Hepatocyte (in vitro differentiated cells): ENCODE results near the gene WNT2. TPM values are rescaled to one million over a fixed set of nuclear protein-coding genes. Genes with fewer than 3 reads are reported as not detected.

Experiments
- DNase-seq: peaks from one replicate; pipeline ENCODE4 v3.0.0-alpha.2; 2016; ENCODE audit warnings: low spot score
- H2AFZ ChIP-seq: fragments of 200-600 bp; sonication (generic); 2 replicates; pipeline ENCODE4 v1.6.0; 2016; ENCODE audit warnings: antibody characterized with exemption, mild to moderate bottlenecking
- H3K27ac ChIP-seq: fragments of 200-600 bp; sonication (generic); 2 replicates; pipeline ENCODE4 v1.5.1; 2016; ENCODE audit warnings: mild to moderate bottlenecking
- H3K27me3 ChIP-seq: fragments of 200-600 bp; sonication (generic); 2 replicates; pipeline ENCODE4 v1.6.1; 2016
- H3K36me3 ChIP-seq: fragments of 200-600 bp; sonication (generic); replicated peaks from 2 replicates; pipeline ENCODE4 v1.5.1; 2016; ENCODE audit warnings: low read depth; ENCODE audit not compliant: insufficient read depth
- H3K4me1 ChIP-seq: fragments of 200-600 bp; sonication (generic); 2 replicates; pipeline ENCODE4 v1.5.1; 2016; ENCODE audit warnings: mild to moderate bottlenecking, moderate library complexity; ENCODE audit not compliant: insufficient read depth
- H3K4me2 ChIP-seq: fragments of 200-600 bp; sonication (generic); 2 replicates; pipeline ENCODE4 v1.6.0; 2016
- H3K4me3 ChIP-seq: fragments of 200-600 bp; sonication (generic); 2 replicates; pipeline ENCODE4 v1.5.1; 2016; ENCODE audit warnings: mild to moderate bottlenecking
- H3K79me2 ChIP-seq: fragments of 200-600 bp; sonication (generic); 2 replicates; pipeline ENCODE4 v1.6.0; 2017; ENCODE audit warnings: mild to moderate bottlenecking
- H3K9me2 ChIP-seq: fragments of 200-600 bp; sonication (generic); replicated peaks from 2 replicates; pipeline ENCODE4 v1.6.0; 2017; ENCODE audit warnings: mild to moderate bottlenecking; ENCODE audit not compliant: insufficient read depth
- H3K9me3 ChIP-seq: fragments of 200-600 bp; sonication (generic); 2 replicates; pipeline ENCODE4 v1.5.1; 2016; ENCODE audit warnings: low read depth, mild to moderate bottlenecking
- H4K20me1 ChIP-seq: fragments of 200-600 bp; sonication (generic); 2 replicates; pipeline ENCODE4 v1.6.0; 2016; ENCODE audit warnings: mild to moderate bottlenecking; ENCODE audit not compliant: insufficient read depth, poor library complexity, severe bottlenecking
- CTCF ChIP-seq: fragments of 200-600 bp; sonication (generic); IDR thresholded peaks from 2 replicates; pipeline ENCODE4 v1.5.1; 2016; ENCODE audit warnings: antibody characterized with exemption, mild to moderate bottlenecking; ENCODE audit not compliant: poor library complexity
- EZH2 ChIP-seq: fragments of 200-600 bp; sonication (generic); IDR thresholded peaks from 2 replicates; pipeline ENCODE4 v1.6.1; 2016; ENCODE audit warnings: antibody characterized with exemption, mild to moderate bottlenecking, borderline replicate concordance
- EZH2phosphoT487 ChIP-seq: fragments of 200-600 bp; sonication (generic); IDR thresholded peaks from one replicate; pipeline ENCODE4 v1.6.1; 2018; ENCODE audit warnings: antibody characterized with exemption, mild to moderate bottlenecking, low read depth, moderate library complexity; ENCODE audit not compliant: unreplicated experiment, severe bottlenecking
- whole genome bisulfite sequencing: methylation state at CpG from one replicate; pipeline ENCODE4 v1.1.6; 2016; ENCODE audit warnings: low lambda C conversion rate; ENCODE audit errors: missing lambda C conversion rate; 5-methylcytosine and 5-hydroxymethylcytosine counted together
- polyA plus RNA-seq: library from polyadenylated mRNA; unstranded; fragments of >200 nt; fragmentation: Nextera tagmentation; extraction: Ambion mirVana; gene quantifications from 2 replicates; pipeline ENCODE4 v1.2.1, GENCODE V29; 2016
- total RNA-seq: library from RNA; depleted of rRNA; stranded (reverse); fragments of >200 nt; gene quantifications from 2 replicates; pipeline ENCODE4 v1.2.3, GENCODE V29; 2014

WNT2 gene
- total and polyA plus RNA-seq, 2 experiments from 2014 or later: 17.6 to 26.3 TPM

- H2AFZ ChIP-seq: no peak overlapping the region
- H3K9me2 ChIP-seq: no peaks in the 10 kb centered on the region
- DNase-seq: no peak
- no peaks in the 10 kb centered on the region for H3K9me3 ChIP-seq
- no peaks in the 10 kb centered on the region for H3K36me3 ChIP-seq
- H3K4me2 ChIP-seq: no peak overlapping the region
- no peak for TF ChIP-seq EZH2phosphoT487
- TF ChIP-seq EZH2: no peak
- no peak for TF ChIP-seq CTCF
- no peaks in the 10 kb centered on the region for H3K79me2 ChIP-seq
- no peak overlapping the region for H3K4me3 ChIP-seq
- no peaks in the 10 kb centered on the region for H3K27me3 ChIP-seq
- no peak overlapping the region for H3K27ac ChIP-seq
- H3K4me1 ChIP-seq: no peaks in the 10 kb centered on the region
- H4K20me1 ChIP-seq: no peaks in the 10 kb centered on the region
- 55% methylated on average over 3 of the region's 3 CpGs for WGBS
Observed at GRCh38 chr7:117296066-117296465, 26.8 kb downstream of the WNT2 start.

GRCh38 chr7:117285826-117286225, 37.0 kb downstream of the WNT2 start:
- 69% methylated on average over 5 of the region's 5 CpGs for WGBS
- no peak overlapping the region for H3K4me3 ChIP-seq
- H3K79me2 ChIP-seq: no peaks in the 10 kb centered on the region
- no peaks in the 10 kb centered on the region for H3K4me1 ChIP-seq
- no peak overlapping the region for H3K27ac ChIP-seq
- DNase-seq: no peak
- no peaks in the 10 kb centered on the region for H3K36me3 ChIP-seq
- no peaks in the 10 kb centered on the region for H3K9me2 ChIP-seq
- H3K27me3 ChIP-seq: no peaks in the 10 kb centered on the region
- no peaks in the 10 kb centered on the region for H4K20me1 ChIP-seq
- TF ChIP-seq EZH2phosphoT487: no peak
- TF ChIP-seq EZH2: no peak
- no peak for TF ChIP-seq CTCF
- H3K4me2 ChIP-seq: no peak overlapping the region
- H3K9me3 ChIP-seq: no peaks in the 10 kb centered on the region
- no peak overlapping the region for H2AFZ ChIP-seq

- Histone ChIP-seq H3K4me1 (peaks cover 6% of the 10 kb centered on the region), H3K27me3 (no peaks in the 10 kb centered on the region), H2AFZ (no peak overlapping the region), H3K4me2 (no peak overlapping the region), H3K9me2 (no peaks in the 10 kb centered on the region), H3K9me3 (no peaks in the 10 kb centered on the region), H3K27ac (no peak overlapping the region), H3K36me3 (no peaks in the 10 kb centered on the region), H4K20me1 (no peaks in the 10 kb centered on the region), H3K4me3 (no peak overlapping the region), H3K79me2 (no peaks in the 10 kb centered on the region)
- DNase-seq: no peak
- WGBS: 91% methylated on average over 5 of the region's 5 CpGs
- TF ChIP-seq EZH2phosphoT487: no peak
- TF ChIP-seq EZH2: no peak
- no peak for TF ChIP-seq CTCF
Observed at GRCh38 chr7:117284692-117285091, 38.2 kb downstream of the WNT2 start.

- 89% methylated on average over 6 of the region's 6 CpGs for WGBS
- H3K9me3 ChIP-seq: no peaks in the 10 kb centered on the region
- TF ChIP-seq EZH2phosphoT487 (no peak), EZH2 (no peak), CTCF (no peak)
- H3K27me3 ChIP-seq: no peaks in the 10 kb centered on the region
- no peak overlapping the region for H2AFZ ChIP-seq
- no peak overlapping the region for H3K4me3 ChIP-seq
- no peak for DNase-seq
- H3K79me2 ChIP-seq: no peaks in the 10 kb centered on the region
- H3K36me3 ChIP-seq: no peaks in the 10 kb centered on the region
- no peaks in the 10 kb centered on the region for H4K20me1 ChIP-seq
- H3K4me1 ChIP-seq: peaks cover 6% of the 10 kb centered on the region
- no peak overlapping the region for H3K4me2 ChIP-seq
- H3K9me2 ChIP-seq: no peaks in the 10 kb centered on the region
- H3K27ac ChIP-seq: no peak overlapping the region
Observed at GRCh38 chr7:117283779-117284178, 39.1 kb downstream of the WNT2 start.
